AG08395 (cell line): ENCODE measurements around the gene KCMF1.

Experiments
- DNase-seq: peaks from one replicate; pipeline ENCODE4 v3.0.0; 2012; ENCODE audit warnings: mixed read lengths, low spot score

Gene KCMF1

GRCh38 chr2:85078536-85078935, 107.6 kb downstream of the KCMF1 start:
- no peak for DNase-seq

DNA sequence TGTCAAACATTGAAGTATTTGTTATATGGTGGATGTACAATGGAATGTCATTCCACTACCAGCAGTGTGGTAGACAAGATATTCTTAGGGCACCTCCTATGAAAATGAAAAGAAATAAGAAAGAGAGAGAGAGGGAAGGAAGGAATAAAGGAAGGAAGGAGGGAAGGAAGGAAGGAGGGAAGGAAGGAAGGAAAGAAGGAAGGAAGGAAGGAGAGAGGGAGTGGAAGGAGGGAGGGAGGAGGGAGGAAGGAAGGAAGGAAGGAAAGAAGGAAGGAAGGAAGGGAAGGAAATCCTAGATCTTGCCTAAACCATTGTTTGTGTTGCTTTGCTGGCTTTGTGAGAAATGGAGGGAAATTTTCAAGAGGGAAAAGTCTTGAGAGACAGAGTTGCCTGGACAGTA, 112.1 kb downstream of the KCMF1 start:
- no peak for DNase-seq

DNA sequence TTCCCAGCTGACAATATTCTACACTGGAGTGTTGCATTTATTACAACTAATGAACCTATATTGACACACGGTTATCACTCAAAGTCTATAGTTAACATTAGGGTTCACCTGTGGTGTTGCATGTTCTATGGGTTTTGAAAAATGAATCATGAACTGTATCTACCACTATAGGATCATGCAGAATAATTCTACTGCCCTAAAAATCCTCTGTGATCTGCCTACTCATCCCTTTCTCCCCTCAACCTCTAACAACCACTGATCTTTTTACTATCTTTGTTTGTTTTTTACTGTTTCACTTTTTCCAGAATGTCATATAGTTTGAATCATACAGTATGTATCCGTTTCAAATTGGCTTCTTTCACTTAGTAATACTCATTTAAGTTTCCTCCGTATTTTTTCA, 114.6 kb downstream of the KCMF1 start:
- DNase-seq = no peak

- DNase-seq = no peak
Observed at GRCh38 chr2:85087541-85087940, 116.6 kb downstream of the KCMF1 start.

DNA sequence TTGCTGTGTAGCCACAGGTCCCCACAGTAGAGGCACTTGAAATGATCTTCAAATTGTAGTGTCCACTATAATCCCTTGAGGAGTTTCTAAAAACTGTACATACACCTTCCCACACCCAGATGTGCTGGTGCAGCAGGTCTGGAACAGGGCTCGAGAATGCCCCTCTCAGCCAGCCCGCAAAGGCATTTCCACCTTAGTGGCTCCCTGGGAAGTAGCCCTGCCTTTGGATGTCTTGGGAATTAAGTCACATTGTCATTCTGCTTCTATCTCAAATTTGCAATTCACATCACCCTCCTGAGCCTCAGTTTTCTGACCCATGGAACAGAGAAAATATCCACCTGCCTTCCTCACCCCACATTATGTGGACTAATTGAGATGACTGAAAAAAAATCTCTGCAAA, 118.0 kb downstream of the KCMF1 start:
- DNase-seq = no peak

- DNase-seq = no peak
Observed at GRCh38 chr2:85089585-85089984, 118.6 kb downstream of the KCMF1 start.

DNA sequence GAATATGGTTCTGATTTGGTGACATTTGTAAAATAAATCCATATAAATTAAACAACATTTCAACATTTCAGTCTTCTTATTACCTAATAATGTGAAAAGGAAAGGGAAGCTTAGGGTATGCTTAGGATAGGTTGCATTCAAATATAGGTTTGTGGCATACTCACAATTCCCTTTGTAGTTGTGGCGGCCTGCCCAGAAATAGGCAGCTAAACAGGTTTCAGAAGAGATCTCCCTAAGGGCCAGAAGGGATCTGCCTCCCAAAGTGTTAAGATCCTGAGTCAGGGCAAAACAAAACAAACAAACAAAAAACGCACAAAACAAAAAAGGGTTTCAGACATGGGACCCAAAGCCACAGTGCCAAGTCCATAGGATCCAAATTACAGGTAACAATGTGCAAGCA, 120.9 kb downstream of the KCMF1 start:
- DNase-seq = no peak

GRCh38 chr2:85095094-85095493, 124.1 kb downstream of the KCMF1 start:
- DNase-seq = no peak

- DNase-seq = no peak
Observed at GRCh38 chr2:85096616-85097015, 125.7 kb downstream of the KCMF1 start.

- no peak for DNase-seq
Observed at GRCh38 chr2:85104228-85104627, 133.3 kb downstream of the KCMF1 start.

GRCh38 chr2:85106489-85107180, 135.7 kb downstream of the KCMF1 start:
- DNase-seq = peak; percentile 5
